ENCODE results near the gene CTDNEP1. TPM values are rescaled to one million over a fixed set of nuclear protein-coding genes. Genes with fewer than 3 reads are reported as not detected.

Gene CTDNEP1
- total RNA-seq, 1 donor from 2014 or later: 73.5 TPM

Other genes with a start within 250 kb of the CTDNEP1 start
- gene RNASEK, start 239.1 kb downstream of the CTDNEP1 start, total RNA-seq: 459 and 493 TPM in 2 replicates
- gene BCL6B, start 228.7 kb downstream of the CTDNEP1 start, total RNA-seq: 120 and 180 TPM in 2 replicates
- 6.6 and 7.9 TPM in 2 replicates for gene SLC16A13, start 215.7 kb downstream of the CTDNEP1 start, total RNA-seq
- gene SLC16A11, start 207.6 kb downstream of the CTDNEP1 start, total RNA-seq: 0.12 and 0.44 TPM in 2 replicates
- not detected in 2 replicates for gene CLEC10A, start 171.5 kb downstream of the CTDNEP1 start, total RNA-seq
- not detected in 2 replicates for gene ASGR2, start 136.9 kb downstream of the CTDNEP1 start, total RNA-seq
- gene ASGR1, start 72.4 kb downstream of the CTDNEP1 start, total RNA-seq: 2.6 and 5.4 TPM in 2 replicates
- gene DLG4, start 31.9 kb downstream of the CTDNEP1 start, total RNA-seq: 10.8 and 22.3 TPM in 2 replicates
- gene ACADVL, start 31.8 kb downstream of the CTDNEP1 start, total RNA-seq: 252 and 369 TPM in 2 replicates
- gene DVL2, start 17.2 kb downstream of the CTDNEP1 start, total RNA-seq: 36.9 and 41.6 TPM in 2 replicates
- 42.9 and 53.0 TPM in 2 replicates for gene PHF23, start 12.3 kb downstream of the CTDNEP1 start, total RNA-seq
- 548 and 565 TPM in 2 replicates for gene GABARAP, start 9.3 kb downstream of the CTDNEP1 start, total RNA-seq
- gene ELP5, start 481 bp upstream of the CTDNEP1 start, total RNA-seq: 27.5 and 27.7 TPM in 2 replicates
- 1.9 and 2.1 TPM in 2 replicates for gene CLDN7, start 10.7 kb upstream of the CTDNEP1 start, total RNA-seq
- gene SLC2A4, start 30.0 kb upstream of the CTDNEP1 start, total RNA-seq: not detected in 2 replicates
- gene YBX2, start 42.9 kb upstream of the CTDNEP1 start, total RNA-seq: not detected in 2 replicates
- 432 and 433 TPM in 2 replicates for gene EIF5A, start 55.9 kb upstream of the CTDNEP1 start, total RNA-seq
- 48.2 and 64.6 TPM in 2 replicates for gene GPS2, start 63.6 kb upstream of the CTDNEP1 start, total RNA-seq
- gene NEURL4, start 77.6 kb upstream of the CTDNEP1 start, total RNA-seq: 15.5 and 16.4 TPM in 2 replicates
- 53.1 TPM in 1 of 2 replicates, not detected in the other for gene ACAP1, start 84.8 kb upstream of the CTDNEP1 start, total RNA-seq
- 7.1 and 8.5 TPM in 2 replicates for gene KCTD11, start 100.4 kb upstream of the CTDNEP1 start, total RNA-seq
- not detected in 2 replicates for gene TMEM95, start 103.4 kb upstream of the CTDNEP1 start, total RNA-seq
- gene TNK1, start 129.4 kb upstream of the CTDNEP1 start, total RNA-seq: 0.19 and 0.23 TPM in 2 replicates
- gene PLSCR3, start 142.8 kb upstream of the CTDNEP1 start, total RNA-seq: 74.1 and 82.8 TPM in 2 replicates
- gene TMEM256, start 152.4 kb upstream of the CTDNEP1 start, total RNA-seq: 56.7 and 73.7 TPM in 2 replicates
- gene NLGN2, start 156.1 kb upstream of the CTDNEP1 start, total RNA-seq: 15.7 and 21.7 TPM in 2 replicates
- gene SPEM1, start 168.6 kb upstream of the CTDNEP1 start, total RNA-seq: not detected in 2 replicates
- not detected in 2 replicates for gene SPEM2, start 173.9 kb upstream of the CTDNEP1 start, total RNA-seq
- not detected in 2 replicates for gene SPEM3, start 177.1 kb upstream of the CTDNEP1 start, total RNA-seq
- 11.6 and 15.4 TPM in 2 replicates for gene TMEM102, start 183.7 kb upstream of the CTDNEP1 start, total RNA-seq
- gene FGF11, start 187.8 kb upstream of the CTDNEP1 start, total RNA-seq: 0.44 and 0.88 TPM in 2 replicates
- 5.7 and 9.6 TPM in 2 replicates for gene CHRNB1, start 193.3 kb upstream of the CTDNEP1 start, total RNA-seq
- 41.8 and 43.9 TPM in 2 replicates for gene ZBTB4, start 227.9 kb upstream of the CTDNEP1 start, total RNA-seq
- gene SLC35G6, start 229.7 kb upstream of the CTDNEP1 start, total RNA-seq: not detected in 2 replicates
- gene POLR2A, start 232.6 kb upstream of the CTDNEP1 start, total RNA-seq: 81.5 and 124 TPM in 2 replicates